Hematopoietic multipotent progenitor cell treated with erythropoietin and hydrocortisone succinate and interleukin-3 and kit ligand, for 17 days (in vitro differentiated cells): ENCODE measurements around the gene UBE2V1.
"Not testable (repeated sequence)": the region's sequence is repeated elsewhere in the genome, so short reads cannot be mapped to it uniquely, and the experiment has no call there.

Source experiments
- DNase-seq: peaks from one replicate; pipeline ENCODE4 v3.0.0-alpha.2; 2015; ENCODE audit warnings: low spot score

Gene UBE2V1

DNA sequence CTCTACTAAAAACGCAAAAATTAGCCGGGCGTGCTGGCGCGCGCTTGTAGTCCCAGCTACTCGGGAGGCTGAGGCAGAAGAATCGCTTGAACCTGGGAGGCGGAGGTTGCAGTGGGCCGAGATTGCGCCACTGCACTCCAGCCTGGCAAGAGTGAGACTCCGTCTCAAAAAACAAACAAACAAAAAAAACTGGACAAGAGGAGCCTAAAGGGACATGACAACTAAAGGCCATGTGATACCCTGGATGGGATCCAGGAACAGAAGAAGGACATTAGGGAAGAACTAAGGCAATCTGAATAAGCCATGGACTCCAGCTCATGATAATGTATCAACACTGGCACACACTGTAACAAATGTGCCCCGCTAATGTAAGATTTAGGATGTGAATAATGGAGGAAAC is 24.8 kb upstream of the UBE2V1 start:
- DNase-seq = not testable (repeated sequence)

DNA sequence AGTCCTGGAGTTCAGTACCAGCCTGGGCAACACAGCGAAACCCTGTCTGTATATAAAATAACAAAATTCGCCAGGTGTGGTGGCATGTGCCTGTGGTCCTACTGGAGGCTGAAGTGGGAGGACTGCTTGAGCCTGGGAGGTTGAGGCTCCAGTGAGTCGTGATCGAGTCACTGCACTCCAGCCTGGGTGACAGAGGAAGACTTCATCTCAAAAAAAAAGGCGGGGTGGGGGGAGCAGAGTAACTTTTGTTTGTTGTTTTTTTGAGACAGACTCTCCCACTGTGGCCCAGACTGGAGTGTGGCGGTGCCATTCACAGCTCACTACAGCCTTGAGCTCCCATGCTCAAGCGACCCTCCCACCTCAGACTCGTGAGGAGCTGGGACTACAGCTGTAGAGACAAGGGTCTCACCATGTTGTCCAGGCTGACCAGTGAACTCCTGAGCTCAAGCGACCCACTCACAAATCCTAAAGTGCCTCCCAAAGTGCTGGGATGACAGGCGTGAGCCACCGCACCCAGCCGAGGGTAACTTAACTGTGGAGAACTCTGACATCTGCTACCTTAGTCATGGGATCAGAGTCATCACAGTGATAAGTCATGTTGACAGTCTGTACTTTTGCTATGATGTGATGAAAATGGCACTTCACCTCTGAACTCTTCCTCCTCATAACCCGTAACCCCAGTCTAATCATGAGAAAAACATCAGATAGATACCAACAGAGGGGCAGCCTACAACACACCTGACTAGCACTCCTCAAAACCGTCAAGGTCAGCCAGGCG is 24.1 kb upstream of the UBE2V1 start:
- DNase-seq = peak; percentile 57

DNA sequence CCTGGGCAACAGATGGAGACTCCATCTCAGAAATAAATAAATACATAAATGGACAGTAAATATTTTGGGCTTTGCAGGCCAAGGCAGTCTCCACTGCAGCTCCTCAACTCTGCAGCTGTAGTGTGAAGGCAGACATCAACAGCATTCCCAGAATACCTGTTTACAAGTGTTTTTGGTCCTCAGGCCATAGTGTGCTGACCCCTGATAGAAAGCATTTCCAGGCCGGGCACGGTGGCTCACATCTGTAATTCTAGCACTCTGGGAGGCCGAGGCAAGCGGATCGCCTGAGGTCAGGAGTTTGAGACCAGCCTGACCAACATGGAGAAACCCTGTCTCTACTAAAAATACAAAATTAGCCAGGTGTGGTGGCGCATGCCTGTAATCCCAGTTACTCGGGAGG is 22.2 kb upstream of the UBE2V1 start:
- not testable (repeated sequence) for DNase-seq

DNA sequence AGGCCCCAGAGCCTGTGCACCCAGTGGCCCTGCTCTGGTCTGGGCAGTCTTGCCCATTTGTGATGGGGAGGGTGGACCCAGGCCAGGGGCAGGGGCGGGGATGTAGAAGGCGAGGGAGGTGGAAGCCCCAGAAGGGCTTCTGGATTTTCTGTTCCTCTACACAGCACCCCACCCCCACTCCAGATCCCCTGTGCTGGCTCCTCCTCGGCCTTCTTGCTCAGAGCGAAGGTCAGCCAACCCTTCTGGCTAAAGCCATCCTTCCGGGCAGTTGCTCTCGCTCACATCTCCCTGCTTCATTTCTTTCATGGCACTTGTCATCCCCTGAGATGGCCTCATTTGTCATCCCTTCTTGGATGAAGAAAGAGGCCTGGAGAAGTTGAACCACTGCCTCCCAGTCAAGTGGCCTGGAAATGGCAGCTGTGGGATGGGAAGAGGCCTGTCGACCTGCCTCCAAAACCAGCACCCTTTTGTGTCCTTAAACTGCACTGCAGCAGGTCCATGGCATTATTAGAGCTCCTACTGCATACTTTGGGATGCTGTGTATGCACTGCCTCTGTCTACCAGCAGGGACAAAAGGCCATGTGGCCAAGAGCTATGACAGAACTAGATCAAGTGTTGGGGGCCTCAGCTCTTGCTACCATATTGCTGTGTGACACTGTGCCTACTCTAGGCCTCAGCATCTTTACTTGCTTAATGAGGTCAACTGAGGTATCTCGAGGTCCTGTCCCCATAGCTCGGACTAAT is 20.7 kb upstream of the UBE2V1 start:
- DNase-seq = no peak

DNA sequence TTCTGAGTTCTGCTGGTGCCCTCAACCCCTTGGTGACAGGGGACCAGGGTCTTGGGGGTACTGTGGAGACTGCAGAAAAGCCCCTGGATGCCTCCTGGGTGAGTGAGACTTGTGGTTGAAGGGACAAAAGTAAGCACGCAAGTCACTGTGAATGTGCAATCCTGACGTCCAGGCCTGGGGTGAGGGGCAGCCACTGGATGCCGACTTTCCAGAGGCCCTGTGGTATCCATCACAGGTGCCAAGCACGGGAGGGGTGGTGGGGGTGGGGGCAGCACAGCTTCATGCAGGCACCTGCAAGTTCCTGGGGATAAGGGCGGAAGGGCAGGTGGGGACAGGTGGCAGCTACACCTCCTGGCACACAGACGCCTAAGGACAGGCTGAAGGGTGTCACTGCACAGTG is 20.1 kb upstream of the UBE2V1 start:
- no peak for DNase-seq

DNA sequence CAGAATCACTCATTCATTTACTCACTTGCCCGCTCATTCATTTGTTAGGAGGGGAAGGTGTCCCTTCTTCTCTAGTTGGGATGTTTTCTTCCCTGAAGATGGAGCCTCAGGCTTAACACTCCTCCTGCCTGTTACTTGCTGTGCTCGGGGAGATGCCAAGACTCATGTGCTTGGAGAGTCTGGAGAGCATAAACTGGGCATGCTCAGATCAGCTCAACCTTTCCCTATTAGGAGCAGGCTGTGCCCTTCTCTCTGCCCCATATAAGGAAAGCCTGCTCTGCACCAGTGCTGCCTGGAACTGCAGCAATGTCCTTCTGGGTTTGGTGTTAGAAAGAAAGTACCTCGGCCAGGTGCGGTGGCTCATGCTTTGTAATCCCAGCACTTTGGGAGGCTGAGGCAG is 18.0 kb upstream of the UBE2V1 start:
- no peak for DNase-seq

DNA sequence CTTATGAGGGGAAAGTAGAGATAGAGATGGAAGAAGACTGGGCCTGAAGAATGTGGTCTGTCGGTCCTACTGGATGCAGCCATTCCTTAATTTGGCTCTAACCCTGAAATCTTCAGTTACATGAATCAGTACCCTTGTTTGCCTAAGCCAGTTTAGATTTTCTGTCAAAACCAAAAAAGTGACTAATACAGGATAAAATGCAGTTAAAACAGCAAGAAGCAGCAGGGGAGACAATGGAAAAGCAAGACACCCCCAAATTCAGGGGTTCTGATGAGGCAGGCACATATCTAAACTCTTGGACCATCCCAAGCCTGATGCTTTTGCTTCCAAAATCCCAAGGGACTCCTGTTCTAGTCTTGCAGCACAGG is 17.4 kb upstream of the UBE2V1 start:
- DNase-seq = no peak

DNA sequence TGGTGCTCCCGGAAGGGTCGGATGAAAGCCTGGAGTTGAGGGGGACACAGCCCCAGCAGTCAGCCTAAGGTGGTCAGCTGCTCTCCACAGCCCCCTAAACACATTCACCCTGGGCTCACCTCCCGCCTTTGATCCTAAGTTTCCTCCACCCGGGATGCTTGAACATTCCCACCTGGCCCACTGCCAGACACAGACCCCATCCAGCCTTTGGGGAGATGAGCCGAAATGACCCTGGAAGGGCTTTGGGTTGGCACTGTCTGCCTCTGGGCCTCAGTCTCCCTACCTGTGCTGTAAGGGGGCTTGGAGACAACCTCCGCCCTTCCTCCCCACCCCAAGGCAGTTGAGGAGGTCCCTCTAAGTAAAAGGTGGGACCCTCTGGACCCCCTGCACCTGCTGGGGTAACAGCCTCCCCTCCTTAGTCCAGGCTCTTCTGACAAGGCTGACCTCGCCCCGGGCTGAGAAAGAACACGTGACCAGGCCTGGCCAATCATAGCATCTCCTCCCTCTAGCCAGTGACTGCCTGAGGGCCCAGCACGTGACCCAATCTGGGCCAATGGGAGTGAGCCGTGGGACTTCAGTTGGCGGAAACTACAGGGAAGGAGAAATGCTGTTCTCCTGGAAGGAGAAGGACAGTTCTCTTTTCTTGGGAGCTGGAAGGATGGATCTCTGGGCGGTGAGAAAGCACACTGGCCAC is 16.9 kb upstream of the UBE2V1 start:
- peak; percentile 50 for DNase-seq

DNA sequence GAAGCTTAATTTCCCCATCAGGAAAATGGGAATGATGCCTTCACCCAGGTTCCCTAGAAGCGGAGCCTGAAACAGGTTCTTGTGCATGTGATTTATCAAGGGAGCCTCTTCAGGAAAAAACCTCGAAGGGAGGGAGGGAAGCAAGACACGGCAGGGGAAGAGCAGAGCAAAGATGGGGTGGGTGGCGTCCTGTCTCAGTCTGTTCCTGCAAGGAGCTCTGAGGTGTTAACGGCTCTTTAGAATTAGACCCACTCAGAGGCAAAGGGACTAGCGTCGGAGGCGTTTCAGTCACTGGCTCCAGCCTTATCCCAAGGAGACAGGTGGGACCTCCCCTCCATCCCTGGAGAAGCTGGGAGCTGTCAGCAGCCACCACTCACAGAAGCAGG is 15.6 kb upstream of the UBE2V1 start:
- no peak for DNase-seq

DNA sequence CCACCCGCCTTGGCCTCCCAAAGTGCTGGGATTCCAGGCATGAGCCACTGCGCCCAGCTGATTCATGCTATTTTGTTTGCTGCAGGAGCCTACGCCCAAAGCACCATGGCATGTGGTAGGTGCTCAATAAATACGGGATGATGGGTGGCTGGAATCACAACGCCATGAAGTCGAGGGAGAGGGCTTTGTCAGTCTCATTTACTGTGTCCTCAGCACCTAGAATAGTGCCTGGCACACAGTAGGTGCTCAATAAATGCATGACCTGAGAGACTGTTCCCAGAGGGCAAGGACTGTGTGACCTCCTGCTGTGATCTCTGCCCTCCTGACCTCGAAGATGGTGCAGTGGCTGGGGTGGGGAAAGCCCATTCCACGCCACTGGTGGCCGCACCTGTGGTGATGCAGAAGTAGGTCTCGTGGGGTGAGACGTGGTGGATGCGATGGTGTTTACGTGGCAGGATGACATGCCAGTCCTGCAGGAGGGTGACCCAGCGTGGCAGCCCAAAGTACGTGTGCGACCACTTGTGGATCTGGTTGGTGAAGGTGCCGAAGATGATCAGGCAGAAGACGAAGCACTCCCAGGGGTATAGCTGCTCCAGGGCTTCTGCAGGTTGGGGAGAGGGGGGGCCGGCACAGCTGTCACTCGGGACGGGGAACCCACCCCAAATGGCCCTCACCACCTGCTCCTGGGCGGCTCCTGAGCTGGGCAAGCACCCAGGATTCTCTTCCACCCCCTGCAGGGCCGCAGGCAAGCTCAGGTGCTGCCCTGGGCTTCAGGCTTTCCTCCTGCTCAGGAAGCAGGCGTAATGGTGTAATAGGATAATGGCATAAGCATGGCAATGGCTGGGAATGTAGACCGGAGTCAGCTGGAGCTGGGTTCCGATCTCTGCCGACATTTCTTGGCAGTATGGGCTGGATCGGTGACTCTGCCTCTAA is 14.9 kb upstream of the UBE2V1 start:
- DNase-seq = no peak

DNA sequence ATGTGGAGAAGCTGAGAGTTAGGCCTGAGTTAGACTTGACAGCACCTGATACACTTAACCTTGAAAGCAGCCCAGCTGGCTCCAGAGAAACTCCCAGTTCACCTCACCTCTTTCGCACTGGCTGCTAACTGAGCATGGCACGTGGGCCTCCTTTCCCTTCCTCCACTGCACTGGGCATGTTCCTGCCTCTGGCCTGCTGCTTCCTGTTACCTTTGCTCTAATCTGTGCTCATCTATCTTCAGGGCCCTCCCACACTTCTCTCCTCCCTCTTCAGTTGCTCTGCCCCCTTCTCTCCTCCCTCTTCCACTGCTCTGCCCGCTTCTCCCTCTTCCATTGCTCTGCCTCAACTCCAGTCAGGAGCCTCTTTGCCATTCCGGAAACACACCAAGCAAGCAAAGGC is 13.7 kb upstream of the UBE2V1 start:
- no peak for DNase-seq

DNA sequence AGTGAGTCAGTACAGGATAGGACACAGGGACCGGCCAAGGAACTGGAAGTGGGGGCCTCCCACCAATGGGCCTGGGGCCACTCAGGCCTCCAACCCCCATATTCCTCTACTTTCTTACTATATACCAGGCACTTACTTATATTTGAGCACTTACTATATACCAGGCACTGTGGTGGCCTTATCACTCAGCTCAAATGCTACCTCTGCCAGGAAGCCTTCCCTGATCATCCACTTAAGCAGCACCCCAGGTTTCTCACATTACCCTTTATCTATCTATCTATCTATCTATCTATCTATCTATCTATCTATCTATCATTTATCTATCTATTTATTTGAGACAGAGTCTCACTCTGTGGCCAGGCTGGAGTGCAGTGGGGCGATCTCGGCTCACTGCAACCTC is 12.3 kb upstream of the UBE2V1 start:
- no peak for DNase-seq

DNA sequence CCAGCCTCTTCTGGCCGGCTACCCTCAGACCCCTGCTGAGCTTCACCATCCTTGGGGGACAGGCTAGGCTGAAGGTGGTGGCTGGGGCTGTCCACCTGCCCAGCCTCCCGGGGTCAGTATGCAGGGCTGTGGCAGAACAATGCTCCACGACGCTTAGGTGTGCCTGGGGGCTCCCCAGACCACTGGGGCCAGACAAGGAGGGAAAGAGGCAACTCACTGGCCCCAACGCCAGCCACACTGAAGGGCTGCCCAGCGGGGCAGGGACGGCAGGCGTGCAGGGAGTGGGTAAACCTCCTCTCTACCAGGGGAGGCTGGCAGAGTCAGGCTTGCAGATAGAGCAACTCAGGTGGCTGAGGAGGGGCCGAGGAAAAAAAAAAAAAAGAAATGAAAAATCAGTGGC is 11.5 kb upstream of the UBE2V1 start:
- no peak for DNase-seq

DNA sequence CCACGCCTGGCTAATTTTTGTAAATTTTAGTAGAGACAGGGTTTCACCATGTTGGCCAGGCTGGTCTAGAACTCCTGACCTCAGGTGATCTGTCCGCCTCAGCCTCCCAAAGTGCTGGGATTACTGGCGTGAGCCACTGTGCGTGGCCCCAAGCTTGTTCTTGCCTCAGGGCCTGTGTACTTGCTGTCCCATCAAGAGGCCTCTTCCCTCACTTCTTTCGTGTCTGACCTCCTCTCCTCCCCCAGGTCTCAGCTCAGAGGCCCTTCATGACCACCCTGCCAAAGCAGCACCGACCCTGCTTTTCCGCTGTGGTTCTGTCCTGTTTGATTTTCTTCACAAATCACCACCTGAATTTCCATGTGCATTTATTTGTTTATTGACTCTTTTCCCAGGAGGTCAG is 10.5 kb upstream of the UBE2V1 start:
- no peak for DNase-seq

DNA sequence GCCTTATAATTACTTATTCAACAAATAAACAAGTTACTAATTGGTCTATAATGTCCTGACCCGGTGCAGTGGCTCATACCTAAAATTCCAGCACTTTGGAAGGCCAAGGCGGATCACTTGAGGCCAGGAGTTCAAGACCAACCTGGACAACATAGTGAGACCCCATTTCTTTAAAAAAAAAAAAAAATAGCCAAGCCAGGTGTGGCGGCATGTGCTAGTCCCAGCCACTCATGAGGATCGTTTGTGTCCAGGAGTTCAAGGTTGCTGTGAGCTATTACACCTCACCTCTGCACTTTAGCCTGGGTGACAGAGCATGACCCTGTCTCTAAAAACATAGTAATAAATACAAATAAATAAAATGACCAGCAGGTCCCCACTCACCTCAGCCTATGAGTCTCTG is 9.8 kb upstream of the UBE2V1 start:
- DNase-seq = no peak

DNA sequence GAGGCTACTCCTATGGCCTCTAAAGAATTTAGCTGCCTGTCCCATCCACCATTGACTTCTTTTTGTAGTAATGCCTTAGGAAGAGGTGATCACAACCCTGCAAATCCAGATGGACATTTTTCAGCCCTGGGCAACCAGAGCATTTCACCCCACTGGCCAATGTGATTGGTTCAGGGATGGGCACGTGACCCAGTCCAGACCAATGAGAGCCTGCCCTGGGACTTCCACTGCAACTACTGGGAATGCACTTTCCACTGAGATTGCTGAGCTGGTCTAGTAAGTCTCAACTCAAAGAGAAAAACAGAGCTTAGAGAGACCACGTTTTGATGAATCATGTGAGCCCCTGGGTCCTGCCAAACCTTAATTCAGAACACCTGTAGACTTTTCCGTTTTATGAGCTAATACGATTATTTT is 8.9 kb upstream of the UBE2V1 start:
- no peak for DNase-seq

DNA sequence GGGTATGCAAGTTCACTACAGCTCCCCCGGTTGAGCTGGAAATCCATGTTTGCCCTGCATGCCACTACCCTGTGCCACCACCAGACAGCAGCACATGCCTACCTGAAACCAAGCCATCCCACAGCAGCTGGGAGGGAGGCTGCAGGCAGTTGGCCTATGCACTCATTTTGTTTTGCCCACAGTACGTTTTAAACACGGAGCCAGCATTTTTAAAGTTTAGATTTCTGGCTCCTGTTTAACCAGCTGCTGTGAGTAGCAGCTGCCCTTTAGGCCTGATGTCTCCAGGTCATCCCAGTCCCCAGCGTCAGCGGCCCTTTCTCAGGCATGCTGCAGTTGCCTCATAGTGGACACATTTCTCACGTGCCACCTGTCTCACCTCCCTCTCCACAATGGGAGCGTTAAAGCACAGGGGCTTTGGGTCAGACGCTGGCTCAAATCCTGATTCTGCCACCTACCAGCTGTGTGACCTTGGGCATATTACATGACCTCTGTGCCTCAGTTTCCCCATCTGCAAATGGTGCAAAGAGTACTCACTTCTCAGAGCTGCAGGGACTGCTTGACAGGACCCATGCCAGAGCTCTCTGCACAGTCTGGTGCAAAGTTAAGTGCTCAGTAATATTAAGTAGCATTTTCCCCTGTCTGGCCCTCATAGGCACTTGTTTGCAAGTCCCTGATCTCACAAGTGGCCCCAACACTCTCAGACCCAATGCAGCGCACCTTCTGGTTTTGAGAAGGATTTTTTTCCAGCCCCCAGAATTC is 8.2 kb upstream of the UBE2V1 start:
- peak; percentile 84 for DNase-seq

DNA sequence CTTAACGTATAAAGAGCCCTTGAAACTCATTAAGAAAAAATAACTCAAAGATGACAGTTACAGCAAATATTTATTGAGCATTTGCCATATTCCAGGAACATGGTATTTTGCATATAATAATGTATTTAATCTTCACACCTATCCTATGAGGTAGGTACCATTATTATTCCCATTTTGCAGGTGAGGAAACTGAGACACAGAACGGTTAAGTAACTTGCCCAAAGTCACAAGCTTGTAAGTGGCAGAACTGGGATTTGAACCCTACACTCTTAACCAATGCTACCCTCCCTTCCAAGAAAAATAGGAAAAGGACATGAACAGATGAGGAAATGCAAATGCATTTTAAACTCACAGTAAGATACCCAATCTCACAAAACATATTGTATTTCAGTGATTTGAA is 5.3 kb upstream of the UBE2V1 start:
- DNase-seq = no peak

DNA sequence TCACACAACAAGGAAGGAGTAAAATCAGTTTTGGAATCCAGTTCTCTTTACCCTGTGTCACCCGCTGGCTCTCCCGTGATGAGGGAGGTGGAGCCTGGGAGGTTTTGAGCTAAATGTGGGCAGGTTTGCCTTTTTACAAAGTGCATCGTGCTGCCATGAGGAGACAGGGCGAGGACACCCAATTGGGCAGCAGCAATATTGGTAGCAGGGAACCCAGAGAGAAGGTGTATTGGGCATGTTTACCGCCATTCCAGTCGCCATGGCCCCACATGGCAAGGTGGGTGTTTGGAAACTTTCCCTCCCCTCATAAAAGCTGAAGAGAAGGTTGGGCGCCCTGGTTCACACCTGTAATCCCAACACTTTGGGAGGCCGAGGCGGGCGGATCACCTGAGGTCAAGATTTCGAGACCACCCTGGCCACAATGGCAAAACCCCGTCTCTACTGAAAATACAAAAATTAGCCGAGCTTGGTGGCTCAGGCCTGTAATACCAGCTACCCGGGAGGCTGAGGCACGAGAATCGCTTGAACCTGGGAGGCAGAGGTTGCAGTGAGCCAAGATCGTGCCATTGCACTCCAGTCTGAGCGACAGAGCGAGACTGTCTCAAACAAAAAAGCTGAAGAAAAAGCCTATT is 3.5 kb upstream of the UBE2V1 start:
- no peak for DNase-seq

DNA sequence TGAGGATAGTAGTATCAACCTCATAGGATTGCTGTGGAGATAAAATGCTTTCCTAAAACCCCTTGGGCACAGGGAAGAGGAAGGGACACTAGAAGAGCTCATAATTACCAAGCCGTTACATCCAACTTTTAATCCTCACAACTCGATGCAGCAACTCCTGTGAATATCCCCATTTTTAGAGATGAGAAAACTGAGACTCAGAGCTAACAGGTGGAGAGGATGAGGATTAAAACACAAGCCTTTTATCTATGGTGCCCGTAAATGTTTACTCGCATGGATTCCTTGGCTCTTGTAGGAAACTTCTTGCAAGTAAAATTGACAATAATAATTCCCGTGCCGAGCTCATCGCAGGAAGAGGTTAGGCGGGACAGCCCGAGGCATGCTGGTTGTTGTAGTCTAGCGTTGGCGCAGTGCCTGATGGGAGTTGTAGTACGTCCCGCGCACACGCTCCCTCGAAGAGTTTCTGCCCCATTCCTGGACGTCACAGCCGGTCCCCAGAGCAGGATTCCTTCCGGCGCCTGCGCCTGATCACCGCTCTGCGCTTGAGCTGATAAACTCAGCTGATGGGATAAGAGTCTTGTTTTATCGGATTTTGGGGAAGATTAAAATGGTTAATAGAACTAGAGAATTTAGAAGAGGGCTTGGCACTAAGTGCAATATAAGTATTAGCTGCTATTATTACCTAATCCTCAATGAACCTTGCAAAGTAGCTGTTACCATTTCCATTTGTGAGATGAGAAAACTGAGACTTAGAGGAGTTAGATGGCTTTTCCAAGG is 2.8 kb upstream of the UBE2V1 start:
- peak; percentile 95 for DNase-seq
